GM19397 (cell line): ENCODE measurements around the gene ZNF844.
"Not testable (repeated sequence)": the region's sequence is repeated elsewhere in the genome, so short reads cannot be mapped to it uniquely, and the experiment has no call there.

Experiments used
- ATAC-seq: cut with Tn5 transposase; IDR thresholded peaks from one replicate; pipeline ENCODE4 v1.9.1; 2021; ENCODE audit warnings: mild to moderate bottlenecking, moderate library complexity; ENCODE audit not compliant: unreplicated experiment

The ZNF844 gene

GRCh38 chr19:12092065-12092867, 27.7 kb downstream of the ZNF844 start:
- ATAC-seq: no peak

GRCh38 chr19:12092956-12093355, 28.4 kb downstream of the ZNF844 start:
- no peak for ATAC-seq

GRCh38 chr19:12093777-12094176, 29.2 kb downstream of the ZNF844 start:
- ATAC-seq: no peak

GRCh38 chr19:12095111-12095790, 30.7 kb downstream of the ZNF844 start:
- no peak for ATAC-seq

GRCh38 chr19:12098040-12098439, 33.5 kb downstream of the ZNF844 start:
- no peak for ATAC-seq

- not testable (repeated sequence) for ATAC-seq
Measured at GRCh38 chr19:12103909-12104308, 39.4 kb downstream of the ZNF844 start.

GRCh38 chr19:12111176-12111575, 46.6 kb downstream of the ZNF844 start:
- ATAC-seq: no peak

GRCh38 chr19:12111943-12112637, 47.6 kb downstream of the ZNF844 start:
- no peak for ATAC-seq

- no peak for ATAC-seq
Measured at GRCh38 chr19:12112701-12113100, 48.2 kb downstream of the ZNF844 start.

GRCh38 chr19:12113121-12113520, 48.6 kb downstream of the ZNF844 start:
- no peak for ATAC-seq

GRCh38 chr19:12117201-12117970, 52.9 kb downstream of the ZNF844 start:
- ATAC-seq: no peak

GRCh38 chr19:12126707-12127106, 62.2 kb downstream of the ZNF844 start:
- no peak for ATAC-seq
